Adrenal gland (tissue), 5 donors: ENCODE results near the gene AUTS2.

ENCODE experiments used
- CTCF ChIP-seq, 6 experiments: fragments of 450-650 bp in 4 of 6; fragments of 200-600 bp in 2 of 6; sonication (generic) in 1 of 6; IDR thresholded peaks; 1 replicate in 5 of 6; 2 replicates in 1 of 6; pipeline versions ENCODE4 v1.5.1 to v1.8.0; 2016 to 2021; ENCODE audit warnings: antibody characterized with exemption in 6 of 6, mild to moderate bottlenecking in 2 of 6, moderate library complexity in 1 of 6
- POLR2A ChIP-seq, 2 donors: fragments of 450-650 bp; IDR thresholded peaks; one replicate each; pipeline ENCODE4 v1.6.1; 2017; ENCODE audit warnings: antibody characterized with exemption in 2 of 2, mild to moderate bottlenecking in 2 of 2, moderate library complexity in 1 of 2
- donor health status: DM: no; HTN: no; CAD: no.

- TF ChIP-seq CTCF (IDR thresholded peaks at IDR 0.05) (no peak), POLR2A (IDR thresholded peaks at IDR 0.05) (no peak)
Measured at GRCh38 chr7:69763513-69763912, 165.2 kb downstream of the AUTS2 start.
